CD1c-positive myeloid dendritic cell (primary cell): Measurements from ENCODE around the gene MBOAT1.
"Not testable (repeated sequence)": the region's sequence is repeated elsewhere in the genome, so short reads cannot be mapped to it uniquely, and the experiment has no call there.

Source experiments
- DNase-seq: peaks from one replicate; pipeline ENCODE4 v3.0.0-alpha.2; 2016; ENCODE audit errors: extremely low spot score

MBOAT1 gene

DNA sequence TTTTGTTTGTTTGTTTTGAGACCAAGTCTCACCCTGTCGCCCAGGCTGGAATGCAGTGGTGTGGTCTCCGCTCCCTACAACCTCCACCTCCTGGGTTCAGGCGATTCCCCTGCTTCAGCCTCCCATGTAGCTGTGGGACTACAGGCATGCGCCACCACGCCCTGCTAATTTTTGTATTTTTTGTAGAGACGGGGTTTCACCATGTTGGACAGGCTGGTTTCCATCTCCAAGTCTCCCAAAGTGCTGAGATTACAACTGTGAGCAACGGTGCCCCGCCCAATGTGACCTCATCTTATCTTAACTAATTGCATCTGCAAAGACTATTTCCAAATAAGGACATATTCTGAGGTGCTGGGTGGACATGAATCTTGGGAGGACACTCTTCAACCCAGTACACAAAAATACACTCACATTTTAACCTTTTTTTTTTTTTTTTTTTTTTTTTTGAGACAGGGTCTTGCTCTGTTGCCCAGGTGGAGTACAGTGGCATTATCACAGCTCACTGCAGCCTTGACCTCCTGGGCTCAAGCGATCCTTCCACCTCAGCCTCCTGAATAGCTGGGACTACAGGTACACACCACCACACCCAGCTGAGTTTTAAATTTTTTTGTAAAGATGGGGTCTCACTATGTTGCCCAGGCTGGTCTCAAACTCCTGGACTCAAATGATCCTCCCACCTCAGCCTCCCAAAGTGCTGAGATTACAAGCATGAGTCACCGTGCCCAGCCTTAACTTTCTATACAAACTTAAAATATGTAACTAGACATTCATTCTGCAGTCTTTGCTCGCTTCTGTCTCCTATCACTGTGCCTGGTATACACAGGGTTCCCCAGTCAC is 72.9 kb downstream of the MBOAT1 start:
- DNase-seq, result not testable (repeated sequence)

DNA sequence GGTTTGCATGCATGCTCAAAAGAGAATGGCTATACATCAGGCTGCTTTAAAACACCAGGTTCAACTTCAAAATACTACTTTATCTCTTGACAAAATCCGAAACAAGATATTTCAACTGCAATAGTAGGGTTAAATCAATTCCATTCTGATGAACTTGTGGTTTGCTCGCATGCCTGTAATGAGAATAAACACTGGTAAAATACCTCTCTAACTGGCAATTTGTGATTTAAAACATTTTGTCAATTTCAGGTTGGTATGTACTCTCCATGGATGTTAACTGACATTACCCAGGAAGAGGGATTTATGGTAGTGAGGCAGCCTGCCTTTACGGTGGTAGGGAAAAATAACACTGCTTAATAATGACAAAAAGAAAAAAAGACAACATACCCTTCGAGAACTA is 74.4 kb downstream of the MBOAT1 start:
- DNase-seq, result no peak

DNA sequence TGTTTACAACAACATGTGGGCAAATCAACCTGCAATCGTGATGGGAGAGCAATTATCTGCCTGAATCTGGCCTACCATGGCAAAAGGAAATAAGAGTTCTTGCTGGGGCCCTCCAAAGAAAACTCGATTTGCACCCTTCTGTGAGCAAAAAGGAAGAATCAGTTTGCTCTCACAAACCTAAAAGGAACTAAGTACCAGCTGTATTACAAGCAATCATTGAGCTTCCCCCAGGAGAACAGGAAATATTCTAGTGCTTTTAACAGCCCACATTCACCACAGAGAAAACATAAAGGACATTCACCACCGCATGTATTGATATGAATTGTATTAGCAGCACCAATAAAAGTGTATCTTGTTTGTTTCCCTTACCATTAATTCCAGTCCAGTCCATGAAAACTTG is 75.0 kb downstream of the MBOAT1 start:
- peak; percentile 22 for DNase-seq

DNA sequence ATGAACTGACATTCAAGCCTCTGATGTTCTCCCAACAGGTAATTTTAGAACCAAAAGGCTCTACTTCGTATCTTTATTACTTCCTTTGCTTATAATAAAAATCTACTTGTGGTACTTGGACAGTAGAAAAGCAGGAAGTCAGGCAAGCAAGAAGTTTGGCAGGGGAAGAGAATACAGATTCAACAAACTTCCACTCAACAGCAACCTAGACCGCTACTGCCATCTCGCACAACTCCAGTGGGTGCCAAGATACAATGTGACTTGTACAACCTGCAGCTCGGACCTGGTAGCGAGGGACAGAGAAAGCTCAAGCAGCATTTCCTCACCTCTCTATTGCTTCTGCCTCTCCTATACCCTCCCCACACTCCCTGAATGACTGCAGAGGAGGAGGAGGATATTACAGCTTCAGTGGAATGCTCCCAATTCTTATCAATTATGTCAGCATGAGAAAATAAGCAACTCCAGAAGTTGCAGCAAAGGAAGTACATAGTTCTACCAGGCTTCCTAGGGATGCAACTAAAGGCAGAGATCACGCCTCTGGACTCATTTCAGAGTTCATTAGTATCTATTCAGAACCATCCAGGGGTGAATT is 76.5 kb downstream of the MBOAT1 start:
- no peak for DNase-seq

DNA sequence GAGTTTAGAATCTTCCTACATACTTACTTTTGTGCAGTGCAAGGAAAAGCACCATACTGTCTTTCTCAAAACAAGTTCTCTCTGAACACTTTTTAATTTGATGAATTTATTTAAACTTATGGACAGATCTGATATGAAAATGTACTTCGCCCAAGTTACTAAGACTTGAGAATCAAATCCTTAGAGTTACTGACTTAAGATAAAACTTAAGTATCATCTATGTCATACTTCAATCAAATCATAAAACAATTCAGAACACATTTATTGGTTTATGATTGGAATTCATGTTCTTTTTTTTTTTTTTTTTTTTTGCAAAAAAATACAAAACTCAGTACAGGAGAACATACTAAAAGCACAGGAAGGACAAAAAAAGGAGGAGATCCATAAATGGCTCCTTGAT is 77.7 kb downstream of the MBOAT1 start:
- no peak for DNase-seq

DNA sequence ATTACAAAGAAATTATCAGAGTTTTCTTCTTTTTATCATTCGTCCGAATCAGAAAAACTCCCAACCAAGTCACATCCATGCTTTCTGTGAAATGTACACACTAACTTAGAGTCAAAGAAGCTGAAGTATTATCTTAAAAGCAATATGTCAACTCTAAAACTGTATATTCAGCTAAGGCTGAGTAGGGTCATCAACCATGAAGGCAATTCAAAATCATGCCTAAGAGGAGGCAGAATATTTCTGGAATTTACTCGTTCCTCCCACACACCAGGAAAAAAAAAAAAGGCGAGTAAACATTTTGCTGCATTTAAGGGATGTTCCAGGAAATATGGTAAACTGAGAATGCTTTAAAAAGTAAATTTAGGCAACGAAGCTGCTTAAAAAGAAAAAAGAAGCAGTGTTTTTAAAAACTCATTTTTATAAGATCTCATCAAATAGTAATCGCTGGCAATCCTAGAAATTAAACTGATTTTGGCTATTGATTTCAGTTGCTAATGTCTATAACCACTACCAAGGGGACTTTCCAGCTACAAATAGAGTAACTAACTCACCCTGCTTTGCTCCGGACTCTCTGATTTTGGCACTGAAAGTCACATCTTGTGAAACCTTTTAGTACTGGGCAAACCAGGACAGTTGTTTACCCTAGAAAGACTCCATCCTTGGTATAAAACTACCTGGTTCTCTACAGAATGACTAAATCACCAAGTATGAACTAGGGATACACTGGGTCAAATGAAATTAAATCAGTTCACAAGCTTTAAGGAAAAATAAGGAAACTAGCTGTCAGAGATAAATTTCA is 82.8 kb downstream of the MBOAT1 start:
- no peak for DNase-seq

DNA sequence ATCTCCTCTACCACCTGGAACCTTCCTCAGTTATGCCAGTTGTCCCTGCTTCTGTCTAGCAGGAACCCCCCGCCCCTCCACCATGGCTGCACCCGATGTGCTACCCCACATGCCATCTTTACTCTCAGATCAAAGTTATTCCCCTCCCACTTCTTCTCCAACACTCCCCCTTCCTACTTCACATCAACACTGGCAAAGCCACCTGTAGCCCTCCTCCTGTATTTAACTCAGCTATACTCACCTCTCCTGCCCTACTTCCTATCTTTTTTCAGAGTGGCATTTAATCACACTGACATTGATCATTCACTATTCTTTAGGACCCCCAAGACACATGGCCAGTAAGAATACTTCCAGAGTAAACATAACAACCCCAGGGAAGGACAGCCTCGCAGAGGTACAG is 84.3 kb downstream of the MBOAT1 start:
- no peak for DNase-seq

DNA sequence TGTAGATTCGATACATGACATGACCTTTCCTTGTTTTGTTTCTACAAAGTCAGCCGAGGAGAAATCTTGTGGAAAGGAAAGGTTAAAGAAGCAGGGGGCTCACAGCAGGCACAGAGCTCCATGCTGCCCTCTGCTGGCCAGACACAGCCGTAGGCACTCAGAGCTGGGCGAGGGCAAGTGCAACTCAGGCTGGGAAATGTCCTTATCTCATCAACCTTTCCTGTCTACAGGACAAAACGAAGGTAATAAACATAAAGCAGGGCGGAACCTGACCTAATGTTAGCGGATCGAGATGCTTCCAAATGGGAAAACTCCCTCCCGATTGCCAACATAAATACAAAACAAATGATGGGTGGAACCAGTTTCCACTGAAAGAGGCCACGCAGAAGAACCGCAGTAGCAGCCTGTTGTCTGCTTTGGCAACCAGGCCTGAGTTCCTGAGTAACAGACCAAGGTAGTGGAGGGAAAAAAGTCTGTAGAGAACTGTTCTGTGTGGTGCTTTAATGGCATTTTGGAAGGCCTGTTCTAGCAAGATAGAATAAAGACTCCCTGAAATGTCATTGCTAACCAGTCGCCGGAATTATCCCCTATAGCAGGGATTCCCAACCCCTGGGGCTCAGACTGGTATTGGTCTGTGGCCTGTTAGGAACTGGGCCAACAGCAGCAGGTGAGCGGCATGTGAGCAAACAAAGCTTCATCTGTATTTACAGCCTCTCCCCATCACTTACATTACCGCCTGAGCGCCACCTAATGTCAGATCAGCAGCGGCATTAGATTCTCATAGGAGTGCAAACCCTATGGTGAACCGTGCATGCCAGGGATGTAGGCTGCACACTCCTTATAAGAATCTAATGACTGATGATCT is 85.2 kb downstream of the MBOAT1 start:
- DNase-seq, result peak; percentile 45

DNA sequence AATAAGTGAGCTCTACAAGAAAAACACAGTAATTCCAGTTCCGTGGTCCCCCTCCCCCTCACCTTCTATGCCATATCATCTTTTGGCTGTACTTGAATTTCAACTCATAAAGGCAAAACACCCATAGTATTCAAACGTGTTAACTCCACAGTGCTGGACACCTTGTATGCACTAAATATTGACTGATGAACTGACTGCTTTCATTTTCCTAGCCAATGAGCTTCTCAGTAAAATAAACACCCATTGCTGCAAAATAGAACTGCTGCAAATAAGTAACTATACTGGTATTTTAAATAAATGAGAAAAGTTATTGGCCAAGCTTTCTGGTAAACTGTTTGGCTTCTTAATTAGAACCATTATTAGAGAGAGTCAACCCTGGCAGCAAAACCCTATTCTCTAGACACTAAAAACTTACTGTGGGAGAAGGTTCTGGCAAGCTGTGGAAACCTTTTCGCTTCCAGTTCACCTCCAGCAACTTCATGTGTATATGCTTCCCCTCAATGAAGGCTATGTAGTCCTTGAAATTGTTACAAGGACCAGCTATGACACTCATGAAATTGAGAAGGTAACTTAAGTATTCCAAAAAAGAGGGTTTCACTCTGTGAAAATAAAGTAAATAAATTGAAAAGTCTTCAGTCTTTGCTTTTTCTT is 86.0 kb downstream of the MBOAT1 start:
- no peak for DNase-seq

DNA sequence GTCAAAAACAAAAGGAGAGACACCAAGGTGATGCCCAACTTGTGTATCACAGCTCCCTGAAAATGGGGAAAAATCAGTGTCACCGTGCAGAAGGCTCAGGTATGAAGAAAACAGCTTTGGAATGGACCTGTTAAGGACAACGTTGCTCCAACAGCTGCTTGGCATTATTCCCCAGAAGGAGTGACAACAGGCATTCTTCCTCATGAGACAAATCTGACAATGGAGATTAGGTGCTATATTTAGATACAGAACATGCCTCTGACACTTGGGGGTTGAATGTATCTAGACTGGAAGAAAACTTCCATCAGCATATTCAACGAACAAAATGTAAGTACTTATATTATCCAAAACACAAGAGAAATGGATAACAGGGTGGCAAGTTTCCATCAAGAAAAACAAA is 87.7 kb downstream of the MBOAT1 start:
- no peak for DNase-seq

DNA sequence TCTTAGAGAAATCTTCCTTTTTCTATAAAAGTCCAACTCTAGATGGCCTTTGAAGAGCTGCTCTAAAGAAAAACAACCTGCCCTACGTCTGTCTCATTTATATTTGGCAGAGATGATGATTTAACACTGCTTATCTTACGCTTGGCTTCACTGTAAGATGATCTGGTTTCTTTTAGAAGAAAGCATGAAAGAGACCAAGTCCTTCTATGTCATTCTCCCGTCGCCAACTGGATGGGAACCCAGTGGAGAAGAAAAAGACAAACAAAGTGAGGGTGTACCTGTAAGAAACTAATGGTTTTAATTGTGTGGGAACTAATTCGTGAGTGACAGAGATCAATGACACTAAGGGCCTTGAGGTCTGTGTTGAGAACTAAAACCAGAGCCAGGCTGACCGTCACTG is 92.8 kb downstream of the MBOAT1 start:
- DNase-seq, result no peak

DNA sequence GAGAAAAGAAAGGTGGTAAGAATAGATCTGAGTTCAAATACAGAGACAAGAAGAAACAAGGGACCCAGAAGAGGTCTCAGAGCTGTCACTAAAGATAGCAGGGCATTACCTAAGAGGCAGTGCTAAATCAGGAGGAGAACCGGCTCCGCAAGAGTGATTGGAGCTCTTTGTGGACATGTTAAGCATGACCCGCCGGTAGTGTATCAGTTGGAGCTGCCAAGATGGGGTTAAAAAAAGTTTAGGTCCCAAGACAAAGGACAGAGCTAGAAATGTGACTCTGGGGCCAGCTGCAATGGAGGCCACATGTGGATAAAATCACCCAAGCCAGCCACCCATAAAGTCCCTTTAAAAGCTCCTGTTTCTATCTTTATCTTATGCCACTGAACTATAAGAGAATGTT is 93.4 kb downstream of the MBOAT1 start:
- DNase-seq, result no peak

DNA sequence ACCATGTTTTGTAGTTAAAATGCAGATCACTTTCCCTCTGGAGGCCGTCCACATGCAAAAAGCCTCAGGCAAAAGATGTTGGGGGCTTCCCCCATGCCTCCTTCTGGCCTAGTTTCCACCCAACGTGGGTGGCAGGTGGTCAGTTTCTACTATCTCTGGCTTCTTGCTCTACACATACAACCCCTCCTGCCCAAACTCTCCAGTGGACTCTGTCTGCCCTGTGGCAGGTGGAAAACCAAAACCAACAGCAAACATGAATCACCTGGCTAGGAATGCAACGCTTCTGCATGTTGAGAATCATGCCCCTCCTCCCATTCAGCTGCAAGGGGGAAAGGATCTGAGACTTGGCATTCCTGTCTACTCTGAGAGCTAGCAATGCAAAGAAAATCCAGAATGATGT is 94.8 kb downstream of the MBOAT1 start:
- no peak for DNase-seq

DNA sequence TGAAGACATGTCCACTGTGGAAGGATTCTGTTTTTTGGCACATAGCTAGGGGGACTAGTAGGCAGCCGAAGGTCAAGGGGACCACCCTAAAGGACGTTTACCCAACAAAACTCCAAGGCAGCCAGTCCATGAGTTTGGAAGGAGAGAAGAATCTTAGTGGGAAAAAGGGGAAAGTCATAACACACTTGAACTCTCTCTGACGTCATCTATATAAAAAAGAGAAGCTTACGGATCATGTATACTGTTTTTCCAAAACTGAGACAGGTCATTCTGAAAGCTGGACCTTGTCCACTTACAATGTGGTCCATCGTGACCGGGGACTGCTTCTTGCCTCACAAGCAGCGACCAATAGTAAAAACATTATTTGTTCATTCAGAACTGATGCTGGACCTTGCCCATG is 95.5 kb downstream of the MBOAT1 start:
- DNase-seq, result no peak

DNA sequence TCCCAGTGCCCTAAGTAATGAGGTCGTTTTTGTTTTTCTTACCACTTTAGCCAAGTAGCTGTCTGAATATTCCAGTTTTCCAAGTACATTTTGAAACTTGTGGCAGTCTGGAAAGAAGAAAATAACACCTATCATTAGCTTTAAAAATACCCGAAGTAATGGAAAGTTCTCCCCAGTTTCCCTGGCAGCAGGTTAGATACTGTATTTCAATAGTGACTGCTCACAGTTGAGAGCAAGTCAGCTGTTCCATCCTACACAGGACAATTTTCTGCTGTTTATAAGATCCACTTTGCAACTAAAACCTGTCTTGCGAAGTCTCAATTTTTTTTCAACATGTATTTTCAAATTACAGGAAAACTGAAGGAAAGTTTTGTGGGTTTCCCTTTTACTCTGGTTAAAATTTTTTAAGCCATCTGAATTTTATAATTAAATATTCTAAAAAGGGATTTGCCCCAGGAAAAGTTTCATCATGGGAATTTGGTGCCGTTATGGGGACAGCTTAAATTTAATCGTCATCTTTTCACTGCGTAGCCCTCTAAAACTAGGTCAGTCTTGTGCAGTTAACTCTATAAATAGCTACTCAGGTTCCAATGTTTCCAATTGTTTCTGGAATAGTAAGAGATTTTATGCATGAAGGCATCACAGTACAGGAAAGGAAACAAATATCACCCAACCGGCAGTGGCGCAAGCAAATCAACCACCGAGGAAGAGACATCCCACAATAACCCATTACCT is 96.9 kb downstream of the MBOAT1 start:
- no peak for DNase-seq

DNA sequence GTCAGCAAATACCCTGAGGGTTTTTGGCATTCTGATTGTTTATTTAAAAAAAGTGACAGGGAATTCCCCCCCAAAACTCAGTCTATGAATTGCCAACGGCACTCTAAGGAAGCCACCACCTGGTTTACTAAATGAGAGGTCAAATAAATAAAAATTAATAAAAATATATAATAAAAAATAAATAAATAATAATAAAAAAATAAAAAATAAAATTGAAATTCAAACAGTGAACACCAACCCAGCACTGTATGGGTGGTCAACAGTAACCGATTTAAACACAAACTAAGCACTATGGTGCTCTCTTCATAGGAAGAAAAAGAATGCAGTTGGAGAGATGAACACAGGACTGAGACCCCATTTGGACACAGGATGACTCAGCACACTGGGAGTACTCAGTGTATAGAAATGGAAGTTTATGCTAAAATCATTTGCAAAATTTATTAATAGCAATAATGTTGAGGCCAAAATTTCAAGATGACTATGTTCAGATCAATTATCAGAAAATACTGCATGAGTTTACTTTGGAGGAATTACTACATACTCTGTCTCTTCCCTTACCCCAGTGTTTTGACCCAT is 98.5 kb downstream of the MBOAT1 start:
- no peak for DNase-seq

DNA sequence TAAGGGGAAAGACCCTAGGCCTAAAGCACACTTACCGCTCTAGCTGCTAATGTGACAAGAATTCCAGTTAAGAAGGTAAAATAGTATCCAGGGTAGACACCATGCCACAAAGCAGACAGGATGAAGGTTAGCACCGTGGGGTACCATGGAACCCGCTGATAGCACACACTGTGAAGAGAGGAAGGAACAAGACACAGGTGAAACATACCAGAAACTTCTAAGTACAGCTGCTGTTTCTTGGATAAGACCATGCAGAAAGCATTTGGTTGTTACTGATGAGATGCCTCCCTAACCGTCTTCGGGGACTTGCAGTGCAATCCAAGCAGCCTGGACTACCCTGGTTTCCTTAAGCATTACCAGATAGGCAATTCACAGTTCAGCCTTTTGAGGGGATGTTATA is 99.4 kb downstream of the MBOAT1 start:
- DNase-seq, result no peak

DNA sequence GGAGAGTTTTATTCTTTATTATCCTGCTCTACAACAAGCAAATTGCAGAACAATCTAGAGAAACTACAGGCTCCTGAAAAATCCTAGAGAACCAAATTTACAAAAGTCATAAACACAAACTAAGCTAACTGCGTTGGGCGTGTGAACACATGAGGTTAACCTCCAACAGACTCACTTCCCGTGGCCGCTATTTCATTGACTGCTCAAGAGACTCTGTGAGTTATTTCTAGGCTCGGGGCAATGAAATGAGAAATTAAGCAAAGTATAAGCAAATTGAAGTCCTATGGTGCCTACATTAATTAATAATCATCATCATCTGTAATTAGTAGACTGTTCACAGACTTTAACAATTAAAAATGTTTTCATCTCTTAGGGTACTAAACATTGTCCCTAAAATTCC is 100.0 kb downstream of the MBOAT1 start:
- no peak for DNase-seq

DNA sequence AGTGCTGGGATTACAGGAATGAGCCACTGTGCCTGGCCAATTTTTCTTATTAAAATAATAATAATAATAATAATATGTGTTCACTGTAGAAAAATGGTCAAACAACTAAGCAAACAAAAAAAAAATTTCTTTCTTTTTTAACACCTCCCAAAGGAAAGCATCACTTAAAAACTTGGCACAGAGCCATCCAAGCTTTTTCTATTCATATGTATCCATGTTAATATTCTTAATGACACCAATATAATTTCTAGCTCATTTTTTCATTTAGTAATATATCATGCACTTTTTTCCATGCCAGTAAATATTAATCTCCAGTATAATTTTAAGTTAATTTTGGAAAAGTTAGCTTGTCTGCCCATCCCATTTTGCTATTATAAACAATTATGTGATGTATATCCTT is 101.8 kb downstream of the MBOAT1 start:
- no peak for DNase-seq

DNA sequence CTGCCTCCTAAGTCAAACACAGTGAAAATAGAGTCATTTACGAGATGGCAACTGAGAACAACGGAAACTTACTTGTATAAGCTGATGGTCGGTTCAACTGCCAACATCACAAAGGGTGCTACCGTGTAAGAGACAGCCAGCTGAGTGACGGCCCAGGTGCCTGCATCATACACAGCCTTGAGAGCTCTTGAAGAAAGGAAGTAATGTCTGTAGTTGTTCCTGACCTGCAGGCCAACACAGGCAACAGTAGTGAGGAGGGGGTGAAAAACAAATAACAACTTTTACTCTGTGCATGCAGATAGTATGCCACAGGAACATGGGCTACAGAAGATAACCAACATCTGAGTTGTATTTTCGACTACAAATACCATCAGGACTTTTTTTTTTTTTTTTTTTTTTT is 102.7 kb downstream of the MBOAT1 start:
- DNase-seq, result no peak
